Thymus (tissue), 14 donors: Measurements from ENCODE around the gene NPIPA8. TPM values are rescaled to one million over a fixed set of nuclear protein-coding genes. Genes with fewer than 3 reads are reported as not detected.
"Not testable (repeated sequence)": the region's sequence is repeated elsewhere in the genome, so short reads cannot be mapped to it uniquely, and the experiment has no call there.

ENCODE experiments used
- DNase-seq, 9 donors: peaks; one replicate each; pipeline ENCODE4 v3.0.0-alpha.2; 2013; ENCODE audit warnings: low spot score in 9 of 9, low read depth in 6 of 9, missing footprints in 1 of 9
- H3K27ac ChIP-seq, 2 donors: one replicate each; pipeline ENCODE4 v1.5.1; 2013; ENCODE audit warnings: control low read depth in 1 of 2, low read depth in 1 of 2, low read length in 1 of 2, mild to moderate bottlenecking in 1 of 2, moderate library complexity in 1 of 2
- H3K27me3 ChIP-seq, 2 donors: one replicate each; pipeline ENCODE4 v1.5.1; 2013; ENCODE audit warnings: low read length in 1 of 2; ENCODE audit not compliant: control insufficient read depth in 2 of 2, insufficient read depth in 1 of 2
- H3K36me3 ChIP-seq, 2 donors: one replicate each; pipeline ENCODE4 v1.5.1; 2013; ENCODE audit warnings: low read length in 1 of 2, mild to moderate bottlenecking in 1 of 2, moderate library complexity in 1 of 2; ENCODE audit not compliant: control insufficient read depth in 2 of 2, insufficient read depth in 2 of 2
- H3K4me1 ChIP-seq, 2 donors: one replicate each; pipeline ENCODE4 v1.5.1; 2013; ENCODE audit warnings: low read length in 2 of 2; ENCODE audit not compliant: control insufficient read depth in 2 of 2, insufficient read depth in 2 of 2
- H3K4me3 ChIP-seq, 2 donors: one replicate each; pipeline ENCODE4 v1.5.1; 2013; ENCODE audit warnings: low read length in 2 of 2, control low read depth in 1 of 2, mild to moderate bottlenecking in 1 of 2
- H3K9me3 ChIP-seq, 2 donors: one replicate each; pipeline ENCODE4 v1.5.1; 2013; ENCODE audit warnings: low read length in 1 of 2, mild to moderate bottlenecking in 1 of 2; ENCODE audit not compliant: control insufficient read depth in 2 of 2, insufficient read depth in 1 of 2
- WGBS: extraction: QIAGEN DNeasy Blood & Tissue Kit; methylation state at CpG from one replicate; pipeline ENCODE4 v1.1.7; 2013; 5-methylcytosine and 5-hydroxymethylcytosine counted together
- long read RNA-seq, 10 donors: transcript quantifications; one replicate each; lab custom pipeline, GENCODE V29; 2026
- polyA plus RNA-seq: library from polyadenylated mRNA; stranded (reverse); fragments of 200-250 nt; gene quantifications from one replicate; pipeline ENCODE4 v1.2.3, GENCODE V29; 2013
- total RNA-seq: library from RNA; stranded (reverse); fragments of 120-200 nt; gene quantifications from one replicate; pipeline ENCODE4 v1.2.4, GENCODE V29; 2013
- donor health status: healthy.

The NPIPA8 gene
- total RNA-seq (0.05 TPM), polyA plus RNA-seq (0.11 TPM)
- long read RNA-seq, donor 1 = 0 reads
- long read RNA-seq, donor 2 = 0 reads
- long read RNA-seq, donor 3 = 0 reads
- long read RNA-seq, donor 4 = 0 reads
- long read RNA-seq, donor 5 = 0 reads
- long read RNA-seq, donor 6 = 0 reads
- long read RNA-seq, donor 7 = 0 reads
- long read RNA-seq, donor 8 = 0 reads
- long read RNA-seq, donor 9 = 0 reads
- long read RNA-seq, donor 10 = 0 reads

DNA sequence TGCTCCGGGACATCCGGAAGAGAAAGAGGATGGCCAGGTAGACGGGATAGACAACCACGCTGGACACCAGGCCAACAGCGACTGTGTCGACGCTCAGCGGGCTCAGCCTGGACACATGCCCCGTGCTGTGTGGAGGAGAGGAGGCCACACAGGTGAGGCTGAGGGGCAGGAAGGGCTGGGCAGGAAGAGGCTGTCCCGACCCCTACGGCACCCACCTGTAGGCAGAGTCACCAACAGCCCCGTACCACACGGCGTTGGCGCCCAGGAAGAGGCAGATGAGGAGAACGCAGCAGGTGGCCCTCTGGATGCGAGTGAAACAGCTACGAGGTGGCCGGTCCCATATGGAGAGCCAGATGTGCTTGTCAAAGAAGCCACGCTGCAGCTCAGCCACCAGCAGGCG lies at the start of gene NPIPA8:
Gene NPIPA8 (minus strand): TSS at position 101 of the 400 bp plus-strand sequence. CDS start 4,074 bp downstream, outside the sequence.
- H3K27ac ChIP-seq, DNase-seq, H3K4me3 ChIP-seq, H3K9me3 ChIP-seq, H3K36me3 ChIP-seq, H3K27me3 ChIP-seq, H3K4me1 ChIP-seq: not testable (repeated sequence)
- no CpG with 5 or more reads among the region's 21 CpGs for WGBS

DNA sequence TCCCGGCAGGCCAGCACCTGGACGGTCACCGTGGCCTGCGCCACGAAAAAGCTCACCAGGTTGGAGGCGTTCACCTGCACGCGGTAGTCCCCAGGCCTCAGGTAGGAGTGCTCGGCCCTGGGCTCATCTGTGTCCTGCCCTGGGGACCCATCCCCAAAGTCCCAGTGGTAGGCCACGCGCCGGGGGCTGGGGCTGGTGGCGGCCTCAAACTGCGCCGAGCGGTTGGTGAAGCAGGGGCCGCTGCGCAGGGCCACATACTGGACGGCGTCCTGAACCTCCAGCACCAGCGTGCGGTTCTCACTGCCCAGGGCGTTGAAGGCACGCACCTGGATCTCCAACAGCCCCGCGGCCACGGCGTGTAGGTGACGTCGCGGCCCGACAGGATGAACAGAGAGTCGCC lies 48.7 kb upstream of the NPIPA8 start:
- H3K9me3 ChIP-seq, H3K36me3 ChIP-seq, H3K4me1 ChIP-seq, H3K27ac ChIP-seq, H3K4me3 ChIP-seq, DNase-seq, H3K27me3 ChIP-seq: not testable (repeated sequence)
- 99% methylated on average over 18 of the region's 33 CpGs for WGBS

DNA sequence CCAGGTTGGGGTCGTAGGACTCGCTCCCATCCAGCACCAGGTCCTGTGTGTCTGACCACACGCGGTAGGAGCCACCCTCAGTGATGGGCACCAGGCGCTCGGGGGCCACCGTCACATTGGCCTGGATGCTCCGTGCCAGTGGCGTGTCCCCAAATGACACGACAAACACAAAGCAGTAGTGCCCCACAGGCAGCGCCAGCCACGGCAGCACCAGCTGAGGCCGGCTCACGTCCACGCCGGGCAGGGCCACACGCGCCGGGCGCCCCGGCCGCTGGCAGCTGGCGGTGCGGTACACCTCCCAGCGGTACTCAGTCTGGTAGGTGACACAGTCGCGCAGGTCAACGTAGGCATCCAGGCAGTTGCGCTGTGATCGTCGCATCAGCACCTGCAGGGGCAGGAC lies 48.3 kb upstream of the NPIPA8 start:
- not testable (repeated sequence) for DNase-seq, H3K9me3 ChIP-seq, H3K4me3 ChIP-seq, H3K36me3 ChIP-seq, H3K27me3 ChIP-seq, H3K27ac ChIP-seq, H3K4me1 ChIP-seq
- WGBS = 98% methylated on average over 18 of the region's 31 CpGs

DNA sequence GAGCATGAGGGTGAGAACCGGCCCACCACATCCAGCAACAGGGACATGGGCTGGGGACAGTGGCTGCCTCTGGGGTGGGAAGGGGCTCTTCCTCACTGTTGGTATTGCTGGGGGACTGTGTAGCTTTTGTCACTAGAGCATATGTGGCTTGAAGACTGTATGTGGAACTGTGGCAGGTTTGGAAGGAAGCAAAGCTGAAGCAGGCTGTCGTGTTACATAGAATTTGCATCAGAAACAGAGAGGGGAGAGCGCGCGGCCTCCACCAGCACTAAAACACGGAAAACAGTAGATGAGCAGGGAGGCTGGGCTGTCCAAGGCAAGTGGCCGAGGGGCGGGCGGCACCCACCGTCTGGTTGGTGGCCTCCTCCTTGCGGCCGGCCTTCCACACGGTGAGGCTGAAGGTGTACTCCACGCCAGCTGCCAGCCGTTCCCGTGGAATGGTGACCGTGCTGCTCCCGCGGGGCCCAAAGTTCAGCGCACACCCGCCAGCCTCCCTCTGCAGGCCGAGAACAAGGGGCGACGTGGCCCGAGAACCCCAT lies 47.6 kb upstream of the NPIPA8 start:
- H3K27ac ChIP-seq, H3K27me3 ChIP-seq, DNase-seq, H3K36me3 ChIP-seq, H3K4me3 ChIP-seq, H3K9me3 ChIP-seq, H3K4me1 ChIP-seq: not testable (repeated sequence)
- WGBS = 99% methylated on average over 14 of the region's 25 CpGs

DNA sequence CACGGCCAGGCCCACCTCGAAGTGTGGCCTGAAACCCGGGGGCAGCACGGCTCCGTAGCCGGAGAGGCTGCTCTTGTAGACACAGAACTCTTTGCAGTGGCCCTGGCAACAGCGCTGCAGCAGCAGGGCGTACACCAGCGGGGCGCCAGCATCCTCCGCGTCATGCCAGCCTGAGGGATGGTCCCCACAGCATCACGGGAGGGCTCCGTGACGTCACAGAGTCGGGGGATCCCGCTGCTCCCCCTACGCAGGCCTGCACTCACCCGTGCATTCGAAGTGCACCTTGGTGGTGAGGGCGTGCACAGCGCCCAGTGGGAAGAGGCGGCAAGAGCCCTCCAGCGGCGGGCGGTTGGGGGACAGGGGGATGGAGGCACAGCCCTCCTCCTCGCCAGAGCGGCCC lies 46.2 kb upstream of the NPIPA8 start:
- not testable (repeated sequence) for H3K36me3 ChIP-seq, H3K4me3 ChIP-seq, H3K27ac ChIP-seq, H3K4me1 ChIP-seq, H3K27me3 ChIP-seq, H3K9me3 ChIP-seq, DNase-seq
- WGBS = 90% methylated on average over 20 of the region's 28 CpGs

DNA sequence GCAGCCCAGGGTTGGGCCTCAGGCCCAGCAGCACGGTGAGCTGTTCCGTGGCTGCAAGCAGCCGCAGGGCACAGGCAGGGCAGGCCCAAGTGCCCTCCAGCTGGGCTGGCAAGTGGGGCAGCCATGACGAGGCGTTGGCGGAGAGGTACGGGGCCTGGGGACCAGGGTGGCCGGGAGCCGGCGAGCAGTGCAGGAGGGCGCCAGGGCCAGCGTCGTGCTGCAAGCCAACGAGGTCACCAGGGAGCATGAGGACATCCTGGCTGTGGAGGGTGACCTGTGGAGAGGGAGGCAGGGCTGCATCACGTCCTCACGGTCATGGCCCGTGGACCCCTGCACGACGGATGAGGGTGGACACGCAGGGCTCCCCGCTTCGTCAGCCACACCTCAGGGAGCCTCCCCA lies 11.2 kb upstream of the NPIPA8 start:
- not testable (repeated sequence) for H3K9me3 ChIP-seq, H3K27ac ChIP-seq, H3K4me3 ChIP-seq, H3K36me3 ChIP-seq, DNase-seq, H3K4me1 ChIP-seq, H3K27me3 ChIP-seq
- 88% methylated on average over 6 of the region's 22 CpGs for WGBS

DNA sequence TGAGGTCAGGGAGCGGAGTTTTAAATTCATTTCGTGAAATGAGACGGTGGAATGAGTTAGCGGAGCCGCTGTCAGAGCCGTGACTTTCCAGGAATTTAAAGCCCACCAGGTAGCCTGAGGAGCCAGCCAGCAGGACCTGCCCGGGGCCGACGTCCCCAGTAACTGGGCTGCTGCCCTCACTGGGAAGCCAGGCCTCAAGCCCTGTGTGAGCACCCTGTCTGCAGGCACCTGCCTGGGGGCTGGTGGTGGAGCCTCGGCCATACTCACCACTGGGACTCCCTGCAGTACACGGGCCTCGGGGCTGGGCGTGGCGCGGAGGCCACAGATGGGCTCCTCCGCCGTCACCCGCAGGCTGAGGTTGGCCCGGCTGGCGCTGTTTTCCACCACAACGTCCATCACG lies 10.5 kb upstream of the NPIPA8 start:
- H3K27ac ChIP-seq, H3K36me3 ChIP-seq, H3K4me1 ChIP-seq, DNase-seq, H3K9me3 ChIP-seq, H3K27me3 ChIP-seq, H3K4me3 ChIP-seq: not testable (repeated sequence)
- WGBS = 98% methylated on average over 5 of the region's 22 CpGs

DNA sequence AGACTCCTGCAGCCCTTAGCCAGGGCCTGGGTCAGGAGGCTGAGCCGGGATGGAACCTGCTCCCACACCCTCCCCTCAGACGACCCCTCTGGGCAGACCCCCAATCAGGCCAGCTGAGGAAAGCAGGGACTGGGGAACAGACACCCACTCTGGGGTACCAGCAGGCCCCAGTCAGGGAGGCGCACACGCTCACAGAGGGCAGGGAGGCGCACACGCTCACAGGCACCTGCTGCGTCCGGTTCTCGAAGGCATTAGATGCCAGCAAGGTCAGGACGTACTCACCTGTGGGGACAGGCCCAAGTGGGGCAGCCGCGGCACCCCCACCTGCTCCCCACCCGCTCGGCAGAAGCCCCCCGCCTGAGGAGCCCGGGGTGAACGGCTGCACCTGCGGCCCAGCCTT lies 8.1 kb upstream of the NPIPA8 start:
- WGBS = no CpG with 5 or more reads among the region's 18 CpGs
- H3K4me3 ChIP-seq, H3K27ac ChIP-seq, H3K36me3 ChIP-seq, H3K9me3 ChIP-seq, H3K4me1 ChIP-seq, DNase-seq, H3K27me3 ChIP-seq: not testable (repeated sequence)

DNA sequence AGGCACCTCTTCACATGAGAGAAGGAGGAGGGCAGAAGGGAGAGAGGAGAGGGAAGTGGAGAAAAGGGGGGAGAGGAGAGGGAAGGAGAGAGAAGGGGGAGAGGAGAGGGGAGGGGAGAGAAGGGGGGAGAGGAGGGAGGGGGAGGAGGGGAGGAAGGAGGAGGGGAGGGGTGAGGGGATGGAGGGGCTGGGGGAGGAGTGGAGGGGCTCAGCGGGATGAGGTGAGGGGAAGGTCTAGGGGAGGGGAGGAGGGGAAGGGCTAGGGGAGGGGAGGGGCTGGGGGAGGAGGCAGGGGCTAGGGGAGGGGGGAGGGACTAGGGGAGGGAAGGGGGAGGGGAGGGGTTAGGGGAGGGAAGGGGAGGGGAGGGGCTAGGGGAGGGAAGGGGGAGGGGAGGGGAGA lies 5.5 kb upstream of the NPIPA8 start:
- not testable (repeated sequence) for DNase-seq, H3K9me3 ChIP-seq, H3K27me3 ChIP-seq, H3K4me3 ChIP-seq, H3K4me1 ChIP-seq, H3K36me3 ChIP-seq, H3K27ac ChIP-seq
- 71% methylated on average over 1 of the region's 1 CpG for WGBS
